SK-N-SH (cell line): Measurements from ENCODE around the gene APOLD1. TPM values are rescaled to one million over a fixed set of nuclear protein-coding genes. Genes with fewer than 3 reads are reported as not detected.

ENCODE experiments used
- CTCF ChIA-PET: fragments of 300-600, 350-600 bp; formaldehyde crosslinking; extraction: SDS; loops from one replicate; lab custom pipeline; 2021; lab: Yijun Ruan, JAX
- POLR2A ChIA-PET: fragments of 350-600 bp; sonication (Branson Sonifier 250); formaldehyde crosslinking; extraction: SDS; loops from one replicate; lab custom pipeline; 2020; ENCODE audit warnings: antibody characterized with exemption, inconsistent platforms; lab: Yijun Ruan, JAX
- DNase-seq: peaks from one replicate; pipeline ENCODE4 v3.0.0; 2012
- H2AFZ ChIP-seq: fragments of 200-600 bp; sonication (generic); 2 replicates; pipeline ENCODE4 v1.8.1; 2016; ENCODE audit warnings: antibody characterized with exemption, mild to moderate bottlenecking, low read depth
- H3F3A ChIP-seq: fragments of 200-600 bp; sonication (generic); replicated peaks from 2 replicates; pipeline ENCODE3; 2016; ENCODE audit warnings: antibody characterized with exemption, mild to moderate bottlenecking; ENCODE audit not compliant: insufficient read depth
- H3K27ac ChIP-seq, 2 experiments: fragments of 200-500 bp in 1 of 2; fragments of 200-600 bp in 1 of 2; sonication (Bioruptor generic) in 1 of 2; sonication (generic), shearing (Covaris generic) in 1 of 2; 2 replicates each; pipeline versions ENCODE4 v1.5.1 to v1.6.1; 2014 to 2016; ENCODE audit warnings: low read depth in 2 of 2, inconsistent platforms in 1 of 2, low read length in 1 of 2, mild to moderate bottlenecking in 1 of 2, mixed read lengths in 1 of 2
- H3K27me3 ChIP-seq: fragments of 200-600 bp; sonication (generic), shearing (Covaris generic); 2 replicates; pipeline ENCODE4 v1.6.1; 2016; ENCODE audit warnings: mixed run types; ENCODE audit not compliant: insufficient read depth
- H3K36me3 ChIP-seq, 2 experiments: fragments of 200-500 bp in 1 of 2; fragments of 200-600 bp in 1 of 2; sonication (Bioruptor generic) in 1 of 2; sonication (generic) in 1 of 2; replicated peaks in 1 of 2; 2 replicates each; pipeline versions ENCODE3 to v1.5.1; 2014 to 2016; ENCODE audit warnings: low read length in 1 of 2, mild to moderate bottlenecking in 1 of 2; ENCODE audit not compliant: insufficient read depth in 2 of 2, control insufficient read depth in 1 of 2
- H3K4me1 ChIP-seq, 2 experiments: fragments of 200-500 bp in 1 of 2; fragments of 200-600 bp in 1 of 2; sonication (Bioruptor generic) in 1 of 2; sonication (generic), shearing (Covaris generic) in 1 of 2; 2 replicates each; pipeline versions ENCODE4 v1.5.1 to v1.6.1; 2014 to 2016; ENCODE audit warnings: low read depth in 1 of 2, low read length in 1 of 2, mixed run types in 1 of 2; ENCODE audit not compliant: insufficient read depth in 2 of 2, control insufficient read depth in 1 of 2
- H3K4me2 ChIP-seq: fragments of 200-600 bp; sonication (generic), shearing (Covaris generic); 2 replicates; pipeline ENCODE4 v1.6.1; 2017; ENCODE audit warnings: mixed run types
- H3K4me3 ChIP-seq, 2 experiments: fragments of 200-500 bp in 1 of 2; fragments of 200-600 bp in 1 of 2; sonication (Bioruptor generic) in 1 of 2; sonication (generic), shearing (Covaris generic) in 1 of 2; 2 replicates each; pipeline versions ENCODE4 v1.5.1 to v1.8.1; 2014 to 2016; ENCODE audit warnings: low read depth in 2 of 2, inconsistent platforms in 1 of 2, low read length in 1 of 2, mild to moderate bottlenecking in 1 of 2, mixed read lengths in 1 of 2, moderate library complexity in 1 of 2
- H3K79me2 ChIP-seq: fragments of 200-600 bp; sonication (generic); 2 replicates; pipeline ENCODE4 v1.8.1; 2017; ENCODE audit warnings: mild to moderate bottlenecking; ENCODE audit not compliant: insufficient read depth
- H3K9ac ChIP-seq: fragments of 200-600 bp; sonication (generic); 2 replicates; pipeline ENCODE4 v1.6.1; 2017; ENCODE audit warnings: mixed run types
- H3K9me2 ChIP-seq: fragments of 200-600 bp; sonication (generic); 2 replicates; pipeline ENCODE4 v1.6.1; 2017; ENCODE audit warnings: mixed run types
- H3K9me3 ChIP-seq: fragments of 200-600 bp; sonication (generic); 2 replicates; pipeline ENCODE4 v1.6.1; 2017; ENCODE audit warnings: mixed run types, mild to moderate bottlenecking, moderate library complexity
- H4K20me1 ChIP-seq: fragments of 200-600 bp; sonication (generic); 2 replicates; pipeline ENCODE4 v1.6.1; 2017; ENCODE audit warnings: mild to moderate bottlenecking, mixed run types; ENCODE audit not compliant: insufficient read depth
- ELF1 ChIP-seq: IDR thresholded peaks from 2 replicates; pipeline ENCODE4 v1.4.0; 2012
- EZH2phosphoT487 ChIP-seq: fragments of 200-600 bp; sonication (generic); IDR thresholded peaks from 2 replicates; pipeline ENCODE4 v1.6.1; 2017; ENCODE audit warnings: low read depth, mixed run types, mild to moderate bottlenecking, antibody characterized with exemption, moderate library complexity, borderline replicate concordance
- FOSL2 ChIP-seq: IDR thresholded peaks from 2 replicates; pipeline ENCODE4 v1.4.0; 2012; ENCODE audit warnings: low read depth, mild to moderate bottlenecking, moderate library complexity, borderline replicate concordance
- MXI1 ChIP-seq: IDR thresholded peaks from 2 replicates; pipeline ENCODE4 v1.6.1; 2012; ENCODE audit warnings: mild to moderate bottlenecking, low read depth, low read length, improper control_type of control experiment
- RCOR1 ChIP-seq: fragments of 150-350 bp; IDR thresholded peaks from 2 replicates; pipeline ENCODE4 v1.6.1; 2017; ENCODE audit warnings: antibody characterized with exemption, low read length
- RXRA ChIP-seq: IDR thresholded peaks from 2 replicates; pipeline ENCODE4 v1.4.0; 2012; ENCODE audit warnings: low read depth, mild to moderate bottlenecking, borderline replicate concordance
- TCF12 ChIP-seq: IDR thresholded peaks from 2 replicates; pipeline ENCODE4 v1.4.0; 2012
- YY1 ChIP-seq: IDR thresholded peaks from 2 replicates; pipeline ENCODE4 v1.4.0; 2012; ENCODE audit warnings: low read depth, mild to moderate bottlenecking
- WGBS: methylation state at CpG from one replicate; pipeline ENCODE4 v1.1.6; 2017; ENCODE audit warnings: low lambda C conversion rate; 5-methylcytosine and 5-hydroxymethylcytosine counted together
- polyA plus RNA-seq, 3 experiments: library from polyadenylated mRNA; depleted of rRNA; stranded (reverse); fragments of >200 nt; gene quantifications; 2 replicates each; pipeline ENCODE4 v1.2.3, GENCODE V29; 2012

APOLD1 gene
- polyA plus RNA-seq, 1 of the 3 experiments (the other 2 are of a cell fraction): 1.7 TPM

DNA sequence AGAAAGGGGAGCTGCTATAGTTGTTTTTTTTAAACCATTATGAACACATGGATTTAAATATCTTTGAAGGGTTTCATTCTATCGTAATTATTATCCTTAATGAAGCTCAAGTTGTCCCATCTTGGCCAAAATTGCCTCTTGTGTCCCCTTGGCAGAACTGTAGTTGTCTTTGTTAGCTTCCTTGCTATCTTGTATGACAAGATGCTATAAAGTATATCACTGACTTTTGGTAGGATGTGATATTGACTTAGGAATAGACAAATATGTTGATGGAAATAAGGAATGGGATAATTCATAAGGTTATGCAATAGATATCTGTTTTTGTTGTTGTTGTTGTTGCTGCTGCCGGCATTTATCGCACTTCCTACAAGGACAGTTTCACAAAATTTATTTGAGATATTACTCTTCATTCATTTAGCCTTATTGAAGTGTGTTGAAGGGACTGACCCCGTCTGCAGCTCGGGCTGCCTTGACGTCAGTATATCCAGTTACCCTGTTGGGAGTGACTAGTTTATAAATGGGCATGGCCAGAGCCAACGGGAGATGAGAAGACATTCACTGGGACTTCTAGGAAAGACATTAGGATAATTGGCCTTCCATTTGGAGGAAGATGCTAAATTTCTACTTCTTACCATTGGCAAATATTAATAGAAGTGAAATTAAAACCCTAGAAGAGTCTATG is 26.1 kb upstream of the APOLD1 start:
- Histone ChIP-seq H3K27me3 (no peaks in the 10 kb centered on the region), H3K4me2 (peak overlapping the region; percentile 64), H3F3A (peaks cover 21% of the 10 kb centered on the region), H3K9me3 (no peaks in the 10 kb centered on the region), H3K4me3 (peak overlapping the region in 1 of 2 experiments; percentile 7; a peak in 1 of 4 replicates), H3K36me3 (no peaks in the 10 kb centered on the region), H3K27ac (peak overlapping the region; percentile 56 to 93; a peak in 3 of 4 replicates), H3K4me1 (peaks cover 3 to 11% of the 10 kb centered on the region in 2 experiments; a peak in 3 of 4 replicates), H4K20me1 (no peaks in the 10 kb centered on the region), H2AFZ (peak overlapping the region; percentile 84), H3K79me2 (peaks cover 26% of the 10 kb centered on the region; the same call in 1 of the 2 replicates)
- CTCF ChIA-PET: interaction anchor here (1.3 to 1.4 kb wide), 2 partner anchors 23 to 29 kb away, joined by 3 to 5 read pairs; no protein-coding TSS in a partner anchor
- POLR2A ChIA-PET: no interaction called here
- TF ChIP-seq FOSL2 (no peak), RXRA (no peak), TCF12 (no peak), MXI1 (no peak), ELF1 (no peak)
- TF ChIP-seq, all 33 proteins: peak for 0
- WGBS: 92% methylated on average over 7 of the region's 7 CpGs
- Histone ChIP-seq H3K9ac (peak overlapping the region; percentile 64; the same call in 1 of the 2 replicates), H3K9me2 (no peaks in the 10 kb centered on the region)
- DNase-seq: no peak

GRCh38 chr12:12764824-12765223 is 20.6 kb upstream of the APOLD1 start:
- no peaks in the 10 kb centered on the region for H4K20me1 ChIP-seq
- H3K4me1 ChIP-seq: no peaks in the 10 kb centered on the region
- H3K9me3 ChIP-seq: no peaks in the 10 kb centered on the region
- no peaks in the 10 kb centered on the region for H3K36me3 ChIP-seq
- H3K79me2 ChIP-seq: peaks cover 21% of the 10 kb centered on the region; the same call in 1 of the 2 replicates
- POLR2A ChIA-PET: no interaction called here
- H3K9ac ChIP-seq: no peak overlapping the region
- H3F3A ChIP-seq: no peaks in the 10 kb centered on the region
- CTCF ChIA-PET: no interaction called here
- no peak overlapping the region for H3K4me3 ChIP-seq
- DNase-seq: no peak
- TF ChIP-seq EZH2phosphoT487 (no peak), YY1 (0 out of 2 replicates have a peak, but pooled peaks have one; percentile 42)
- H3K27me3 ChIP-seq: no peaks in the 10 kb centered on the region
- H3K4me2 ChIP-seq: no peak overlapping the region
- no peak overlapping the region for H3K27ac ChIP-seq
- no peak overlapping the region for H2AFZ ChIP-seq
- no peaks in the 10 kb centered on the region for H3K9me2 ChIP-seq

GRCh38 chr12:12770262-12770661 is 15.2 kb upstream of the APOLD1 start:
- Histone ChIP-seq H3K9ac (no peak overlapping the region), H3K9me2 (no peaks in the 10 kb centered on the region), H3K4me2 (no peak overlapping the region), H3K27ac (no peak overlapping the region), H3K27me3 (no peaks in the 10 kb centered on the region), H3K4me1 (no peaks in the 10 kb centered on the region), H4K20me1 (no peaks in the 10 kb centered on the region), H3K79me2 (no peaks in the 10 kb centered on the region), H3K4me3 (no peak overlapping the region), H3K36me3 (no peaks in the 10 kb centered on the region), H3K9me3 (no peaks in the 10 kb centered on the region), H3F3A (no peaks in the 10 kb centered on the region), H2AFZ (no peak overlapping the region)
- no peak for TF ChIP-seq RCOR1
- WGBS: 89% methylated on average over 6 of the region's 6 CpGs
- DNase-seq: no peak
- POLR2A ChIA-PET: no interaction called here
- CTCF ChIA-PET: interaction anchor here (1.1 kb wide), 1 partner anchor 16 kb away, joined by 3 read pairs; no protein-coding TSS in a partner anchor
